Kidney epithelial cell (primary cell): ENCODE results near the gene HOXA11. TPM values are rescaled to one million over a fixed set of nuclear protein-coding genes. Genes with fewer than 3 reads are reported as not detected.

Experiments used
- DNase-seq: peaks from one replicate; pipeline ENCODE4 v3.0.0-alpha.2; 2010; ENCODE audit warnings: low read depth
- H3K27me3 ChIP-seq: 2 replicates; pipeline ENCODE4 v1.6.0; 2011; ENCODE audit warnings: low read length; ENCODE audit not compliant: control insufficient read depth, insufficient read depth
- H3K36me3 ChIP-seq: 2 replicates; pipeline ENCODE4 v1.5.1; 2011; ENCODE audit warnings: low read length; ENCODE audit not compliant: control insufficient read depth, insufficient read depth
- H3K4me3 ChIP-seq: 2 replicates; pipeline ENCODE4 v1.5.1; 2011; ENCODE audit warnings: low read depth, mild to moderate bottlenecking, control low read depth, low read length
- total RNA-seq: library from RNA; depleted of rRNA; stranded (reverse); fragments of >200 nt; gene quantifications from 2 replicates; pipeline ENCODE4 v1.2.3, GENCODE V29; 2015
- TF ChIP-seq, protein P1 (sequence below): IDR thresholded peaks from 2 replicates; pipeline ENCODE4 v1.5.1; 2011; ENCODE audit warnings: mild to moderate bottlenecking, moderate library complexity, low read length, control low read depth, inconsistent platforms; ENCODE audit not compliant: insufficient read depth, poor library complexity, severe bottlenecking

The HOXA11 gene
- total RNA-seq, 1 donor from 2014 or later, result 17.3 TPM

DNA sequence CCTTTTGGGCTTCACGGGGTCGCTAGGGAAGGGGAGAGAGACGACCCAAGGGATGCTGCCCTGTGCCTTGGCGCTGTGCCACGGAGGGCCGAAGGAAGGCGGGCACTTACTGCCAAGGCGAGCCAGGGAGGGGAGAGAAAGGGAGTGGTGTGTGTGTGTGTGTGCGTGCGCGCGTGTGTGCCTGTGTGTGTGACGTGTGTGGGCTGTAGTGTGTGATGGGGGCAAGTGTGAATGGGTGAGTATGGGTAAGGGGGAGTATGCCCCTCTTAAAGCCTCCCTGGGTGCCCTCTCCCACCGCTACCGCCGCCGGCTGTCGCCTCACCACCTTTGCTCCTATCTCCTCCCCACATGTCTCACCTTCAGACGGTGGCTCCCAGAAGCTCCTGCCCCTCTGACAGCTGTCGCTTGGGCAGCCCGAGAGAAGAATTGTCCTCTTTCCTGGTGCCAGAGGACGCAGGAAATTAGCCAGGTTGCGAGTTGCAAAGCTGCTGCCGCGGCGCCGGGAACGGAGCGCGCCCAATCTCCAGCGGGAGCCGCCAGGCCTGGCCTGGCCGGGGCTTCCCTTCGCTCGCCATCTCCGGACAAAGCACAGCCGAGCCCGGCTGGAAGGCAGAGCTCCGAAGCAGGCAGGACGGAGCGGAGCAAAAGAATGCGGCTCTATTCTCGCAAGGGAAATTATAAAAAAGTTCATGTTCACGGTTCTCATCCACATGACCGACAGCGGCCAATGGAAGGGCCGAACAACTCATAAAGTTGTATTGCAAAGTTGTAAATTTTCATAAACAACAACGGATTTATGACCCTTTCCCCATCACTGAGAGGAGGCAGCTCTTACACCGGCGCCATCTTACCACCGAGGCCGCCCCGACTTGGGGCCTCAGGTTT, 32.9 kb downstream of the HOXA11 start, which contains the start of gene HOXA3:
Gene HOXA3, minus strand, starts transcription at position 653 of the 885 bp plus-strand sequence. CDS start 41,943 bp downstream, outside the sequence.
- no peak for DNase-seq
- TF ChIP-seq, protein P1, sequence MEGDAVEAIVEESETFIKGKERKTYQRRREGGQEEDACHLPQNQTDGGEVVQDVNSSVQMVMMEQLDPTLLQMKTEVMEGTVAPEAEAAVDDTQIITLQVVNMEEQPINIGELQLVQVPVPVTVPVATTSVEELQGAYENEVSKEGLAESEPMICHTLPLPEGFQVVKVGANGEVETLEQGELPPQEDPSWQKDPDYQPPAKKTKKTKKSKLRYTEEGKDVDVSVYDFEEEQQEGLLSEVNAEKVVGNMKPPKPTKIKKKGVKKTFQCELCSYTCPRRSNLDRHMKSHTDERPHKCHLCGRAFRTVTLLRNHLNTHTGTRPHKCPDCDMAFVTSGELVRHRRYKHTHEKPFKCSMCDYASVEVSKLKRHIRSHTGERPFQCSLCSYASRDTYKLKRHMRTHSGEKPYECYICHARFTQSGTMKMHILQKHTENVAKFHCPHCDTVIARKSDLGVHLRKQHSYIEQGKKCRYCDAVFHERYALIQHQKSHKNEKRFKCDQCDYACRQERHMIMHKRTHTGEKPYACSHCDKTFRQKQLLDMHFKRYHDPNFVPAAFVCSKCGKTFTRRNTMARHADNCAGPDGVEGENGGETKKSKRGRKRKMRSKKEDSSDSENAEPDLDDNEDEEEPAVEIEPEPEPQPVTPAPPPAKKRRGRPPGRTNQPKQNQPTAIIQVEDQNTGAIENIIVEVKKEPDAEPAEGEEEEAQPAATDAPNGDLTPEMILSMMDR, result no peak
- H3K27me3 ChIP-seq, result no peaks in the 10 kb centered on the region
- no peaks in the 10 kb centered on the region for H3K36me3 ChIP-seq
- peak within 1 kb of the TSS; percentile 71 for H3K4me3 ChIP-seq

DNA sequence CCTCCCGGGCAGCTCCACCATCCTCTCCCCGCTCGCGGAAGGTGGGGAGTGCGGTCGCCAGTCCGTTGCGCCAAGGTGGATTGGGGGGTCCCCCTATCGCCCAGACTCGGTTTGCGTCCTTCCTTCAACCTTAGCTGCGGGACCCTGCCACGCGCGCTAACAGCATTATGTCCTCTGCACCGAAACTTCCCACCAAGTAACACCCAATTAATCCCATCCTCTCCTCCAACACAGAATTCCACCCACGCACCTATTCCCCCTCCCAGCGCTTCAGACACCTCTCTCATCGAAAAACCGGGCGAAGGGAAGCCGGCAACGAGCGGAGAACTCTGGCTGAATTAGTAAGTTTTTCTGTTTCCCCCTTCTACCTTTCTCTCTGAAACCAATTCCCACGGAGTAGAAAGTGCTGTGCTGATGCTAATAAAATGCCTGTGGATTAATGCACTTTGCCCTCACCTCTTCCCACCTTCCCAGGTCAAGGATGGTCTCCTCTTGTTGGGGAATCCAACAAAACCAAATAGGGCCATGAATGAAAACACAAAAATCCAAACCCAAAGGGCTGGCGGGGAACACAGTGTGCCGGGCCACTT, 33.6 kb downstream of the HOXA11 start:
- DNase-seq, result no peak
- H3K4me3 ChIP-seq, result peak overlapping the region; percentile 71
- H3K36me3 ChIP-seq, result no peaks in the 10 kb centered on the region
- TF ChIP-seq, protein P1, result no peak
- no peaks in the 10 kb centered on the region for H3K27me3 ChIP-seq

DNA sequence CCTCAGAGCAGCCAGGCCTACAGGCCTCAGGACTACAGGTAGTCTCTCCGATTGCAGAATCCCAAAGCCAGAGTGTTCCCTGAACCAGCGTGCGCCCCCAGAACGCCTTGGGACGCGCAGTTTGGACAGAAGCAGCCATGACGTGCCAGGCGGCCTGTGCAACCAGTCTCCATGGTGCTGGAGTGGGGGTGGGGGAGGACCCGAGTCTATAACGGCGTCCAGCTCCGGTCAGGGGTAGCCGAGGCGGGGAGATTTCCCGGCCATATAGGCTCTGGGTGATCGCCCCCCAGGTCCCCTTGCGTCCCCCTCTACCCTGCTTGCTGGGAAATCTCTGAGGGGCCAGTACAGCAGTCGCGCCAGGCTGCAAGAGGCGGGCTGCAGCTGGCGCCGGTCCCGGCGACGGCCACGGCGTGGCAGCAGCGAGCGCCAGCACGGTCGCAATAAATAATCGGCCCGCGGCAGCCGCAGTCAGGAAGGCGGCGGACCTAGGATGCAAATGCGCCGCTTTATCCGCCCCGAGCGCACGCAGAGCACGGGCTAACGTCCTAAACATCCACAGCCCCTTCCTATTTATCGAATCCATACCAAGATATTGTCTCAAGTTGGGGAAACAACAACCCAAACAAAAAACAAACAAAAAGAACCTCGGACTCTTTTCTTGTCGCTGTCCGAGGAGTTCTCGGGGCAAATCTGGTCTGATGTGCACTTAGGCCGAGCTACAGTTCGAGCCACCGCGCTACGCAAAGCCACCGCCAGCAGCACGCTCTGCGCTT, 34.3 kb downstream of the HOXA11 start:
- TF ChIP-seq, protein P1, result peak; percentile 54
- peak overlapping the region; percentile 71 for H3K4me3 ChIP-seq
- H3K36me3 ChIP-seq, result no peaks in the 10 kb centered on the region
- H3K27me3 ChIP-seq, result no peaks in the 10 kb centered on the region
- DNase-seq, result no peak

DNA sequence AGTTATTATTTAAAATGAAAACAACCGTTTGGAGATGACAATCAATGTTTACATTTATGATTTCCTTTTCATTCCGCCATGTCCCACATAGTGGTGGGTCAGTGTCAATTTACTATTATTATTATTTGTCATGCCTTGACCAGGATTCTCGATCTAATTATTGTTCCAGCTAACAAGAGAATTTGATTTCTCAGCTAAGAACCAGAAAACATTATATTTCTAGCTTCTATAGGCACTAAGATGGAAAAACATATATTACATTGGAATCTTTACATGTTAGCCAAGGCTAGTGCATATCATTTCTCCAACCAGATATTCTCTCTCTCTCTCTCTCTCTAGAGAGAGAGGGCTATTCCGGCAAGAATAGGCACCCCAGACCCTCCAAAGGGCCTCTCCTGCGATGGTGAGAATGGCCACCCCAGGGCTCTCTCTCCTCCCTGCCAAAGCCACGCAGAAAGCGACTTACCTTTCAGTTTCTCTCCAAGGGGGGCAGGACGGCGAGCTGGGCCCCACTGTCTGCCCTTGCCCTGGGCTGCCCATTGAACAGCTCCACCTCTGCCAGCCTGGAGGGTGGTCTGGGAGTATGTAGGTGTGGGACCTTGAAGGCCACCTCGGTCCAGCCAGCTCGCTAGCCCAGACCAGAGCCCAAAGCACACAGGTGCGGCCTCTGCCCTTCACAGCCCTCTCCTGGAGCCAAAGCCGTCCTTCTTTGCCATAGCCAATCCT, 35.0 kb downstream of the HOXA11 start:
- Histone ChIP-seq H3K4me3 (peak overlapping the region; percentile 71), H3K27me3 (no peaks in the 10 kb centered on the region), H3K36me3 (no peaks in the 10 kb centered on the region)
- no peak for DNase-seq
- TF ChIP-seq, protein P1, result no peak
